HepG2 (cell line): ENCODE results near the gene NET1. TPM values are rescaled to one million over a fixed set of nuclear protein-coding genes. Genes with fewer than 3 reads are reported as not detected.

ENCODE experiments used
- ARID2 ChIP-seq: sonication (generic); formaldehyde crosslinking; IDR thresholded peaks from 2 replicates; pipeline ENCODE4 v1.8.1; 2022; ENCODE audit warnings: mild to moderate bottlenecking, missing genetic modification reagents, borderline replicate concordance
- CBX1 ChIP-seq: IDR thresholded peaks from one replicate; pipeline ENCODE4 v1.6.1; 2016; ENCODE audit warnings: antibody characterized with exemption, low read depth
- GABPB1 ChIP-seq: IDR thresholded peaks from 2 replicates; pipeline ENCODE4 v1.6.1; 2016; ENCODE audit warnings: mild to moderate bottlenecking, missing genetic modification reagents, moderate library complexity, missing compliant biosample characterization
- KDM5B ChIP-seq: sonication (generic); formaldehyde crosslinking; IDR thresholded peaks from 2 replicates; pipeline ENCODE4 v1.4.0; 2020; ENCODE audit warnings: missing genetic modification reagents, mild to moderate bottlenecking, borderline replicate concordance
- MIXL1 ChIP-seq: IDR thresholded peaks from 2 replicates; pipeline ENCODE4 v1.6.1; 2016
- NFKB2 ChIP-seq: sonication (generic); formaldehyde crosslinking; IDR thresholded peaks from 2 replicates; pipeline ENCODE4 v1.4.0; 2020; ENCODE audit warnings: missing genetic modification reagents, borderline replicate concordance
- SALL2 ChIP-seq: sonication (generic); formaldehyde crosslinking; IDR thresholded peaks from 2 replicates; pipeline ENCODE4 v1.8.1; 2023; ENCODE audit warnings: mild to moderate bottlenecking, missing genetic modification reagents, inconsistent platforms
- SAP130 ChIP-seq: IDR thresholded peaks from 2 replicates; pipeline ENCODE4 v1.6.1; 2016; ENCODE audit warnings: low read depth
- TOE1 ChIP-seq: sonication (generic); formaldehyde crosslinking; IDR thresholded peaks from 2 replicates; pipeline ENCODE4 v1.4.0; 2020; ENCODE audit warnings: mild to moderate bottlenecking, missing genetic modification reagents
- ZFP36L2 ChIP-seq: sonication (generic); formaldehyde crosslinking; IDR thresholded peaks from 2 replicates; pipeline ENCODE4 v1.4.0; 2020; ENCODE audit warnings: missing genetic modification reagents
- ZMYM2 ChIP-seq: sonication (generic); formaldehyde crosslinking; IDR thresholded peaks from 2 replicates; pipeline ENCODE4 v1.8.0; 2022; ENCODE audit warnings: mild to moderate bottlenecking, missing genetic modification reagents
- ZNF225 ChIP-seq: sonication (generic); formaldehyde crosslinking; IDR thresholded peaks from 2 replicates; pipeline ENCODE4 v1.4.0; 2020; ENCODE audit warnings: mild to moderate bottlenecking, missing genetic modification reagents
- ZNF251 ChIP-seq: sonication (generic); formaldehyde crosslinking; IDR thresholded peaks from 2 replicates; pipeline ENCODE4 v1.9.0; 2021; ENCODE audit warnings: mild to moderate bottlenecking, missing genetic modification reagents
- ZNF510 ChIP-seq: sonication (generic); formaldehyde crosslinking; IDR thresholded peaks from 2 replicates; pipeline ENCODE4 v1.4.0; 2020; ENCODE audit warnings: low read depth, mild to moderate bottlenecking, missing genetic modification reagents
- ZNF556 ChIP-seq: sonication (generic); formaldehyde crosslinking; IDR thresholded peaks from 2 replicates; pipeline ENCODE4 v1.4.0; 2020; ENCODE audit warnings: mild to moderate bottlenecking, missing genetic modification reagents, borderline replicate concordance
- ZNF563 ChIP-seq: sonication (generic); formaldehyde crosslinking; IDR thresholded peaks from 2 replicates; pipeline ENCODE4 v1.8.0; 2022; ENCODE audit warnings: mild to moderate bottlenecking, moderate library complexity, missing genetic modification reagents
- ZNF577 ChIP-seq: sonication (generic); formaldehyde crosslinking; IDR thresholded peaks from 2 replicates; pipeline ENCODE4 v1.4.0; 2020; ENCODE audit warnings: mild to moderate bottlenecking, low read depth, missing genetic modification reagents, borderline replicate concordance
- polyA plus RNA-seq, 8 experiments: library from polyadenylated mRNA; depleted of rRNA in 3 of 8; stranded (reverse) in 7 of 8; unstranded in 1 of 8; fragments of >200 nt; fragmentation: Illumina TruSeq in 4 of 8; extraction: Trizol in 4 of 8; gene quantifications; 2 replicates each; pipeline versions ENCODE4 v1.2.1 to v1.2.3, GENCODE V29; 2011 to 2016; ENCODE audit warnings: low read depth in 4 of 8, missing spikeins in 1 of 8, mixed read lengths in 1 of 8; ENCODE audit not compliant: insufficient read depth in 1 of 8
- total RNA-seq, 5 experiments: library from RNA; depleted of rRNA; stranded (reverse); fragments of >200 nt; fragmentation: Illumina TruSeq; extraction: Trizol; gene quantifications; 2 replicates each; pipeline ENCODE4 v1.2.3, GENCODE V29; 2016; ENCODE audit warnings: low read depth in 1 of 5
- TF ChIP-seq, protein P1 (sequence below): sonication (generic); formaldehyde crosslinking; IDR thresholded peaks from 2 replicates; pipeline ENCODE4 v1.4.0; 2020; ENCODE audit warnings: missing genetic modification reagents
- TF ChIP-seq, protein P2 (sequence below): sonication (generic); formaldehyde crosslinking; IDR thresholded peaks from 2 replicates; pipeline ENCODE4 v1.8.1; 2023; ENCODE audit warnings: mild to moderate bottlenecking, moderate library complexity, missing genetic modification reagents
- TF ChIP-seq, protein P3 (sequence below): sonication (generic); formaldehyde crosslinking; IDR thresholded peaks from 2 replicates; pipeline ENCODE4 v1.4.0; 2020; ENCODE audit warnings: missing genetic modification reagents

The NET1 gene
- total and polyA plus RNA-seq, 2 of the 13 experiments (the other 11 are each of a cell fraction or from before 2014, with no cell fraction given), result 48.1 to 65.8 TPM

DNA sequence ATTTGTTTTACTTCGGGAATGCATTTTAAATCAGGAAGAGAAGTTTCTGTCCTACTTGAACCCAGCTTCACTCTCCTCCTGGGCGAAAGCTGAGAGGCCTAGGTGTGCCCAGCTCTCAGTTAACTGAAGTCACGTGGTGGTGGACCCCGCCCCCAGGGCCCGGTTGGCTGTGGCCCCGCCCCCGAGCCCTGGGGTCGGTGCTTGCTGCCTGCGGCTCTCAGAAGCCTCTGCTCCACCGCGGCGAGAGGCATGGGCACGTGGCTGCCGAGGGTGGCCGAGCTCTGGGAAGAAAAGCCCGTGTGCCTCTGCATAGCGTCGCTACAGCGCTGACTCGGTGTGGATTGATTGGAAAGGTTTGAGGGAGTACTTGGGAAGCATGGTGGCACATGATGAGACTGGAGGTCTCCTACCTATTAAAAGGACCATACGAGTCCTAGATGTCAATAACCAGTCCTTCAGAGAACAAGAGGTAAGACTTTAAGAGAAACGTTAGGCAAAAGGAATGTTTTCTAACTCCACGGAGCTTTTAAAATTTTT, 34.1 kb downstream of the NET1 start (continued):
- TF ChIP-seq ZNF510 (peak; percentile 66; the same call in 1 of the 2 replicates), ZFP36L2 (CRISPR knock-in tag) (0 out of 2 replicates have a peak, but pooled peaks have one; percentile 88), ARID2 (CRISPR knock-in tag) (peak; percentile 53; the same call in 1 of the 2 replicates), ZNF563 (CRISPR knock-in tag) (peak; percentile 48; the same call in 1 of the 2 replicates), ZNF251 (peak; percentile 90; the same call in 1 of the 2 replicates), ZMYM2 (CRISPR knock-in tag) (no peak), ZNF556 (CRISPR knock-in tag) (peak; percentile 85; the same call in 1 of the 2 replicates), MIXL1 (CRISPR knock-in tag) (peak; percentile 88), CBX1 (peak; percentile 74), GABPB1 (CRISPR knock-in tag) (peak; percentile 77), SAP130 (peak; percentile 98), ZNF577 (no peak), NFKB2 (peak; percentile 96), KDM5B (CRISPR knock-in tag) (peak; percentile 77; the same call in 1 of the 2 replicates), SALL2 (peak; percentile 80), ZNF225 (peak; percentile 90; the same call in 1 of the 2 replicates), TOE1 (peak; percentile 89; the same call in 1 of the 2 replicates)
- TF ChIP-seq, protein P1, sequence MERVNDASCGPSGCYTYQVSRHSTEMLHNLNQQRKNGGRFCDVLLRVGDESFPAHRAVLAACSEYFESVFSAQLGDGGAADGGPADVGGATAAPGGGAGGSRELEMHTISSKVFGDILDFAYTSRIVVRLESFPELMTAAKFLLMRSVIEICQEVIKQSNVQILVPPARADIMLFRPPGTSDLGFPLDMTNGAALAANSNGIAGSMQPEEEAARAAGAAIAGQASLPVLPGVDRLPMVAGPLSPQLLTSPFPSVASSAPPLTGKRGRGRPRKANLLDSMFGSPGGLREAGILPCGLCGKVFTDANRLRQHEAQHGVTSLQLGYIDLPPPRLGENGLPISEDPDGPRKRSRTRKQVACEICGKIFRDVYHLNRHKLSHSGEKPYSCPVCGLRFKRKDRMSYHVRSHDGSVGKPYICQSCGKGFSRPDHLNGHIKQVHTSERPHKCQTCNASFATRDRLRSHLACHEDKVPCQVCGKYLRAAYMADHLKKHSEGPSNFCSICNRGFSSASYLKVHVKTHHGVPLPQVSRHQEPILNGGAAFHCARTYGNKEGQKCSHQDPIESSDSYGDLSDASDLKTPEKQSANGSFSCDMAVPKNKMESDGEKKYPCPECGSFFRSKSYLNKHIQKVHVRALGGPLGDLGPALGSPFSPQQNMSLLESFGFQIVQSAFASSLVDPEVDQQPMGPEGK, result peak; percentile 74
- TF ChIP-seq, protein P2, sequence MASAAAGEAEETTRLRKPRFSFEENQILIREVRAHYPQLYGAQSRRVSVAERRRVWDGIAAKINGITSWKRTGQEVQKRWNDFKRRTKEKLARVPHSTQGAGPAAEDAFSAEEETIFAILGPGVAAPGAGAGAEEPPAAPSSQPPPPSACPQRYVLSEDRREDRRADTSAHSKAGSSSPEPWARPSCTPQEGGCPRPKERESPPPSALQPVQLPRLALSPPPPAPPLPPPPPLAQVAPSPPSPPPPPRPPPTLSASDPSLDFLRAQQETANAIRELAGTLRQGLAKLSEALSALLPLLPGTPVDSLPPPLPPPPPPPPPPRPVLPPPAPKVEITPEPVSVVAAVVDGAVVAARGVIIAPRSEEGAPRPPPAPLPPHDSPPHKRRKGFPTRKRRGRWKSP, result peak; percentile 79
- TF ChIP-seq, protein P3, sequence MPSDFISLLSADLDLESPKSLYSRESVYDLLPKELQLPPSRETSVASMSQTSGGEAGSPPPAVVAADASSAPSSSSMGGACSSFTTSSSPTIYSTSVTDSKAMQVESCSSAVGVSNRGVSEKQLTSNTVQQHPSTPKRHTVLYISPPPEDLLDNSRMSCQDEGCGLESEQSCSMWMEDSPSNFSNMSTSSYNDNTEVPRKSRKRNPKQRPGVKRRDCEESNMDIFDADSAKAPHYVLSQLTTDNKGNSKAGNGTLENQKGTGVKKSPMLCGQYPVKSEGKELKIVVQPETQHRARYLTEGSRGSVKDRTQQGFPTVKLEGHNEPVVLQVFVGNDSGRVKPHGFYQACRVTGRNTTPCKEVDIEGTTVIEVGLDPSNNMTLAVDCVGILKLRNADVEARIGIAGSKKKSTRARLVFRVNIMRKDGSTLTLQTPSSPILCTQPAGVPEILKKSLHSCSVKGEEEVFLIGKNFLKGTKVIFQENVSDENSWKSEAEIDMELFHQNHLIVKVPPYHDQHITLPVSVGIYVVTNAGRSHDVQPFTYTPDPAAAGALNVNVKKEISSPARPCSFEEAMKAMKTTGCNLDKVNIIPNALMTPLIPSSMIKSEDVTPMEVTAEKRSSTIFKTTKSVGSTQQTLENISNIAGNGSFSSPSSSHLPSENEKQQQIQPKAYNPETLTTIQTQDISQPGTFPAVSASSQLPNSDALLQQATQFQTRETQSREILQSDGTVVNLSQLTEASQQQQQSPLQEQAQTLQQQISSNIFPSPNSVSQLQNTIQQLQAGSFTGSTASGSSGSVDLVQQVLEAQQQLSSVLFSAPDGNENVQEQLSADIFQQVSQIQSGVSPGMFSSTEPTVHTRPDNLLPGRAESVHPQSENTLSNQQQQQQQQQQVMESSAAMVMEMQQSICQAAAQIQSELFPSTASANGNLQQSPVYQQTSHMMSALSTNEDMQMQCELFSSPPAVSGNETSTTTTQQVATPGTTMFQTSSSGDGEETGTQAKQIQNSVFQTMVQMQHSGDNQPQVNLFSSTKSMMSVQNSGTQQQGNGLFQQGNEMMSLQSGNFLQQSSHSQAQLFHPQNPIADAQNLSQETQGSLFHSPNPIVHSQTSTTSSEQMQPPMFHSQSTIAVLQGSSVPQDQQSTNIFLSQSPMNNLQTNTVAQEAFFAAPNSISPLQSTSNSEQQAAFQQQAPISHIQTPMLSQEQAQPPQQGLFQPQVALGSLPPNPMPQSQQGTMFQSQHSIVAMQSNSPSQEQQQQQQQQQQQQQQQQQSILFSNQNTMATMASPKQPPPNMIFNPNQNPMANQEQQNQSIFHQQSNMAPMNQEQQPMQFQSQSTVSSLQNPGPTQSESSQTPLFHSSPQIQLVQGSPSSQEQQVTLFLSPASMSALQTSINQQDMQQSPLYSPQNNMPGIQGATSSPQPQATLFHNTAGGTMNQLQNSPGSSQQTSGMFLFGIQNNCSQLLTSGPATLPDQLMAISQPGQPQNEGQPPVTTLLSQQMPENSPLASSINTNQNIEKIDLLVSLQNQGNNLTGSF (CRISPR knock-in tag), result peak; percentile 42; the same call in 1 of the 2 replicates
